Stomach (tissue), 9 donors: Measurements from ENCODE around the gene DPP10. TPM values are rescaled to one million over a fixed set of nuclear protein-coding genes. Genes with fewer than 3 reads are reported as not detected.
A peak's percentile ranks its signal among the peaks of the same experiment; 100 is the strongest.

Experiments used
- DNase-seq, 2 donors: peaks; one replicate each; pipeline versions ENCODE4 v3.0.0 to v3.0.0-alpha.2; 2013 to 2019
- H3K27ac ChIP-seq, 5 donors: fragments of 200-600 bp in 4 of 5; sonication (generic) in 4 of 5; one replicate each; pipeline ENCODE4 v1.5.1; 2013 to 2019; ENCODE audit warnings: mild to moderate bottlenecking in 1 of 5, moderate library complexity in 1 of 5
- H3K27me3 ChIP-seq, 3 donors: fragments of 200-600 bp; sonication (generic); one replicate each; pipeline ENCODE4 v1.5.1; 2017 to 2019; ENCODE audit warnings: mixed run types in 1 of 3
- H3K36me3 ChIP-seq, 4 donors: fragments of 200-600 bp; sonication (generic); 1 replicate in 3 of 4; 2 replicates in 1 of 4; pipeline ENCODE4 v1.5.1; 2016 to 2019
- H3K4me1 ChIP-seq, 4 donors: fragments of 200-600 bp; sonication (generic); one replicate each; pipeline ENCODE4 v1.5.1; 2016 to 2019
- H3K4me3 ChIP-seq, 4 donors: fragments of 200-600 bp; sonication (generic) in 3 of 4; one replicate each; pipeline ENCODE4 v1.5.1; 2016 to 2019; ENCODE audit warnings: mild to moderate bottlenecking in 1 of 4
- H3K9me3 ChIP-seq, 4 donors: fragments of 200-600 bp; sonication (generic); one replicate each; pipeline ENCODE4 v1.5.1; 2016 to 2019
- CTCF ChIP-seq, 7 experiments: fragments of 450-650 bp in 4 of 7; fragments of 200-600 bp in 3 of 7; sonication (generic) in 3 of 7; IDR thresholded peaks; one replicate each; pipeline ENCODE4 v1.5.1; 2016 to 2019; ENCODE audit warnings: antibody characterized with exemption in 7 of 7, control low read depth in 2 of 7, mild to moderate bottlenecking in 1 of 7
- EP300 ChIP-seq: sonication (generic); formaldehyde crosslinking; IDR thresholded peaks from one replicate; pipeline ENCODE4 v1.6.1; 2017; ENCODE audit warnings: antibody characterized with exemption
- POLR2A ChIP-seq, 4 donors: fragments of 450-650 bp; IDR thresholded peaks; one replicate each; pipeline ENCODE4 v1.6.1; 2016; ENCODE audit warnings: antibody characterized with exemption in 4 of 4, control low read depth in 2 of 4, mild to moderate bottlenecking in 1 of 4, moderate library complexity in 1 of 4
- POLR2AphosphoS5 ChIP-seq, 3 donors: sonication (generic); formaldehyde crosslinking; IDR thresholded peaks; one replicate each; pipeline ENCODE4 v1.6.1; 2016; ENCODE audit warnings: antibody characterized with exemption in 3 of 3
- whole genome bisulfite sequencing, 5 donors: extraction: QIAGEN DNeasy Blood & Tissue Kit in 3 of 5; methylation state at CpG; one replicate each; pipeline versions ENCODE4 v1.1.5 to v1.1.7; 2013 to 2018; 5-methylcytosine and 5-hydroxymethylcytosine counted together
- intact Hi-C: fragments of 100-400 bp; cut with DNase I; formaldehyde crosslinking; loops from one replicate; pipeline ENCODE4 v1.15.1; 2023; ENCODE audit warnings: low total_unique reads
- polyA plus RNA-seq, 3 donors: library from polyadenylated mRNA; stranded (reverse); fragments of 200-250 nt; gene quantifications; one replicate each; pipeline ENCODE4 v1.2.3, GENCODE V29; 2013
- total RNA-seq, 5 donors: library from RNA; depleted of rRNA; stranded (reverse); fragments of >200 nt; gene quantifications; one replicate each; pipeline versions ENCODE4 v1.1.0 to v1.2.3, GENCODE V29; 2014 to 2016
- donor health status: healthy with polysubstance abuse.
- donor health status: Bipolar disorder and iron deficiency.
- donor health status: healthy.

DPP10 gene
- total and polyA plus RNA-seq, 8 donors, result 0.18 to 15.6 (median 2.0) TPM; not detected in 1

- Histone ChIP-seq H3K4me3 (no peak overlapping the region), H3K27ac (no peak overlapping the region), H3K36me3 (no peaks in the 10 kb centered on the region), H3K4me1 (no peaks in the 10 kb centered on the region), H3K9me3 (no peaks in the 10 kb centered on the region), H3K27me3 (no peaks in the 10 kb centered on the region)
- intact Hi-C loops, result no loop called here
- TF ChIP-seq CTCF (IDR thresholded peaks at IDR 0.05), result no peak
- TF ChIP-seq EP300, result no peak
- no peak for TF ChIP-seq POLR2AphosphoS5 (IDR thresholded peaks at IDR 0.05)
- no peak for TF ChIP-seq POLR2A (IDR thresholded peaks at IDR 0.05)
- peak in 1 of 2 donors; percentile 5 for DNase-seq
- WGBS, 5 donors, result 41 to 55% (median 48%) methylated on average over 3 of the region's 3 CpGs
Measured at GRCh38 chr2:114727012-114727411, 284.6 kb downstream of the DPP10 start.

GRCh38 chr2:114728372-114728771 lies 285.9 kb downstream of the DPP10 start:
- Histone ChIP-seq H3K4me1 (no peaks in the 10 kb centered on the region), H3K36me3 (no peaks in the 10 kb centered on the region), H3K9me3 (no peaks in the 10 kb centered on the region), H3K27ac (no peak overlapping the region), H3K4me3 (no peak overlapping the region), H3K27me3 (no peaks in the 10 kb centered on the region)
- no peak for DNase-seq
- 29 to 52% (median 39%) methylated on average over 4 of the region's 4 CpGs for WGBS, 5 donors
- intact Hi-C loops, result no loop called here
- no peak for TF ChIP-seq POLR2A (IDR thresholded peaks at IDR 0.05)

- Histone ChIP-seq H3K4me1 (no peaks in the 10 kb centered on the region), H3K4me3 (no peak overlapping the region), H3K27me3 (no peaks in the 10 kb centered on the region), H3K27ac (no peak overlapping the region), H3K9me3 (no peaks in the 10 kb centered on the region), H3K36me3 (no peaks in the 10 kb centered on the region)
- peak in 1 of 2 donors; percentile 41 for DNase-seq
- intact Hi-C loops, result no loop called here
- TF ChIP-seq CTCF (IDR thresholded peaks at IDR 0.05) (no peak), POLR2AphosphoS5 (IDR thresholded peaks at IDR 0.05) (no peak), POLR2A (IDR thresholded peaks at IDR 0.05) (no peak), EP300 (no peak)
- 57 to 63% (median 59%) methylated on average over 5 of the region's 5 CpGs for WGBS, 5 donors
Measured at GRCh38 chr2:114729026-114729425, 286.6 kb downstream of the DPP10 start.

GRCh38 chr2:114735126-114735525 lies 292.7 kb downstream of the DPP10 start:
- no peaks in the 10 kb centered on the region for H3K27me3 ChIP-seq
- DNase-seq, result no peak
- no peaks in the 10 kb centered on the region for H3K4me1 ChIP-seq
- no peaks in the 10 kb centered on the region for H3K9me3 ChIP-seq
- H3K4me3 ChIP-seq, result no peak overlapping the region
- TF ChIP-seq POLR2A (IDR thresholded peaks at IDR 0.05) (no peak), CTCF (IDR thresholded peaks at IDR 0.05) (no peak), POLR2AphosphoS5 (IDR thresholded peaks at IDR 0.05) (no peak), EP300 (no peak)
- no peaks in the 10 kb centered on the region for H3K36me3 ChIP-seq
- intact Hi-C loops, result no loop called here
- H3K27ac ChIP-seq, result no peak overlapping the region
- 65 to 75% (median 68%) methylated on average over 3 of the region's 3 CpGs for WGBS, 5 donors

- Histone ChIP-seq H3K27ac (no peak overlapping the region), H3K36me3 (no peaks in the 10 kb centered on the region), H3K9me3 (no peaks in the 10 kb centered on the region), H3K4me1 (no peaks in the 10 kb centered on the region), H3K27me3 (no peaks in the 10 kb centered on the region), H3K4me3 (no peak overlapping the region)
- TF ChIP-seq CTCF (IDR thresholded peaks at IDR 0.05), result no peak
- TF ChIP-seq POLR2AphosphoS5 (IDR thresholded peaks at IDR 0.05), result no peak
- TF ChIP-seq POLR2A (IDR thresholded peaks at IDR 0.05), result no peak
- no peak for TF ChIP-seq EP300
- 57 to 87% (median 81%) methylated on average over 1 of the region's 1 CpG for WGBS, 5 donors
- intact Hi-C loops, result no loop called here
- no peak for DNase-seq
Measured at GRCh38 chr2:114742245-114742644, 299.8 kb downstream of the DPP10 start.
